Breast epithelium (tissue), 3 donors: ENCODE data around the gene VSNL1.

Source experiments
- POLR2A ChIP-seq: fragments of 450-650 bp; IDR thresholded peaks from one replicate; pipeline ENCODE4 v1.6.1; 2016; ENCODE audit warnings: antibody characterized with exemption, mild to moderate bottlenecking, moderate library complexity
- TF ChIP-seq, protein P1 (sequence below), 3 donors: fragments of 450-650 bp; IDR thresholded peaks; one replicate each; pipeline ENCODE4 v1.5.1; 2016 to 2017; ENCODE audit warnings: antibody characterized with exemption in 3 of 3, mild to moderate bottlenecking in 3 of 3, moderate library complexity in 3 of 3

DNA sequence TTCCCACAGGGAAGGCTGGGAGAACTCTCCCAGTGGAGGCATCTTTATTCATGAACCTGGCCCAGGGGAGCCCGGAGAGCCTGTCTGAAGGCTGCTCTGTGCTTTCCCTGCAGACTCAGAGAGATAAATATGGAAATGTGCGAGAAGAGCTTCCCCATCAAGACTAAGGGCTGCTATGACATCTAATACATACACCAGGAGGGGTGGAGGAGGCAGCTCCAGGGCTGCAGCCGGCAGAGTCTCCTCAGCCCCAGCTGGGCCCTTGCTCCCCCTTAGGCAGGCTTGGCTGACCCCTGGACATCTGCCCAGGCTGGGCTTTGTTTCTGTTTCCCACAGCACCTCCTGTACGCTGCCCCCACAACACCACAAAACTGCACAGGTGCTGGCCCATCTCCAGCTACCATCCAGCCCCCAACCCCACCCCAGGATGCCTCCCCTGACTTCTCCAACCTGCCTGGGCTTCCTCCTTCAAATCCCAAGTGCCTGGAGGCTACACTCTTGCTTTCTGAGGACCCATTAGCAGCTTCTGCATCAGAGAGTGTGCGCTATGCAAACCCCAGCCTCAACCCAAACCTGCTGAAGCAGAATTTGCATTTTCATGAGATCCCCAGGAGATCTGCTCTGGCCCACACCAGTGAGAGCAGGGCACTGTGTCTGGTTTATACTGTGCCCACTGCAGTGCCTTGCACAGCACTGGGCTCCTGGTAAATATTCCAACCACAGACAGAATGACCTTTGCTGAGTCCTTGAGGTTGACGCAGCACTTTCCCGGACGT lies 96.8 kb downstream of the VSNL1 start:
- TF ChIP-seq POLR2A = no peak
- TF ChIP-seq, protein P1, sequence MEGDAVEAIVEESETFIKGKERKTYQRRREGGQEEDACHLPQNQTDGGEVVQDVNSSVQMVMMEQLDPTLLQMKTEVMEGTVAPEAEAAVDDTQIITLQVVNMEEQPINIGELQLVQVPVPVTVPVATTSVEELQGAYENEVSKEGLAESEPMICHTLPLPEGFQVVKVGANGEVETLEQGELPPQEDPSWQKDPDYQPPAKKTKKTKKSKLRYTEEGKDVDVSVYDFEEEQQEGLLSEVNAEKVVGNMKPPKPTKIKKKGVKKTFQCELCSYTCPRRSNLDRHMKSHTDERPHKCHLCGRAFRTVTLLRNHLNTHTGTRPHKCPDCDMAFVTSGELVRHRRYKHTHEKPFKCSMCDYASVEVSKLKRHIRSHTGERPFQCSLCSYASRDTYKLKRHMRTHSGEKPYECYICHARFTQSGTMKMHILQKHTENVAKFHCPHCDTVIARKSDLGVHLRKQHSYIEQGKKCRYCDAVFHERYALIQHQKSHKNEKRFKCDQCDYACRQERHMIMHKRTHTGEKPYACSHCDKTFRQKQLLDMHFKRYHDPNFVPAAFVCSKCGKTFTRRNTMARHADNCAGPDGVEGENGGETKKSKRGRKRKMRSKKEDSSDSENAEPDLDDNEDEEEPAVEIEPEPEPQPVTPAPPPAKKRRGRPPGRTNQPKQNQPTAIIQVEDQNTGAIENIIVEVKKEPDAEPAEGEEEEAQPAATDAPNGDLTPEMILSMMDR (IDR thresholded peaks at IDR 0.05) = no peak
